Measurements from ENCODE around the gene C1orf232. TPM values are rescaled to one million over a fixed set of nuclear protein-coding genes. Genes with fewer than 3 reads are reported as not detected.

C1orf232 gene
- total and polyA plus RNA-seq, 2 of the 4 experiments (the other 2 are of a cell fraction), result not detected

- BruUV-seq (replicated peaks), result no TSS peak
- WGBS, 2 experiments (ENCODE audit: extremely low coverage in 2 of 2, insufficient read length in 1 of 2), result no CpG with 5 or more reads among the region's 9 CpGs
- TF ChIP-seq MAZ (IDR thresholded peaks at IDR 0.05; ENCODE audit: borderline replicate concordance, low read depth, low read length) (no peak), MAFK (IDR thresholded peaks at IDR 0.05; ENCODE audit: low read depth, low read length) (no peak), FOS (IDR thresholded peaks at IDR 0.05; ENCODE audit: low read depth, low read length) (no peak), USF2 (IDR thresholded peaks at IDR 0.05; ENCODE audit: low read depth, low read length) (no peak), CHD1 (IDR thresholded peaks at IDR 0.05; ENCODE audit: low read depth, low read length) (no peak), MXI1 (IDR thresholded peaks at IDR 0.05; ENCODE audit: borderline replicate concordance, low read depth, low read length) (no peak), RAD21 (IDR thresholded peaks at IDR 0.05; ENCODE audit: low read length) (no peak), NFE2L2 (IDR thresholded peaks at IDR 0.05; ENCODE audit: low read depth, low read length) (no peak), CTCF (conservative IDR thresholded peaks at IDR 0.05; ENCODE audit: low read depth, low read length) (no peak), BHLHE40 (IDR thresholded peaks at IDR 0.05; ENCODE audit: low read depth, low read length) (no peak), RFX5 (IDR thresholded peaks at IDR 0.05; ENCODE audit: low read depth, low read length) (no peak), POLR2A (IDR thresholded peaks at IDR 0.05; ENCODE audit: low read depth, low read length) (no peak), CEBPB (IDR thresholded peaks at IDR 0.05; ENCODE audit: low read depth, low read length) (no peak), ELK1 (IDR thresholded peaks at IDR 0.05; ENCODE audit: borderline replicate concordance, low read depth, low read length) (no peak), SMC3 (IDR thresholded peaks at IDR 0.05; ENCODE audit: low read depth, low read length) (no peak)
These were observed 42.3 kb downstream of the C1orf232 start for GRCh38 chr1:26126321-26127084.

More at GRCh38 chr1:26126321-26127084, 42.3 kb downstream of the C1orf232 start:
- Histone ChIP-seq H3K27ac (ENCODE audit: insufficient read depth, low read length) (no peak overlapping the region), H3K79me1 (ENCODE audit: low read depth in 1 of 2, low read length in 2 of 2) (no peaks in the 10 kb centered on the region; a peak in 1 of 4 replicates), H2AFZ (replicated peaks; ENCODE audit: low read length, poor library complexity) (no peak overlapping the region), H3K4me2 (ENCODE audit: low read depth, low read length) (no peak overlapping the region), H3K4me1 (ENCODE audit: control insufficient read depth, insufficient read depth, low read length) (0 out of 2 replicates have a peak, but pooled peaks cover 1% of the 10 kb centered on the region), H3K9me3 (ENCODE audit: control insufficient read depth, insufficient read depth, low read length) (no peaks in the 10 kb centered on the region), H4K20me1 (ENCODE audit: insufficient read depth, low read length) (no peaks in the 10 kb centered on the region), H3K4me3 (ENCODE audit: insufficient read depth, low read depth, low read length) (no peak overlapping the region), H3K27me3 (ENCODE audit: control insufficient read depth, insufficient read depth, low read length) (peaks cover 11% of the 10 kb centered on the region), H4K5ac (ENCODE audit: low read depth, low read length) (no peak overlapping the region), H2BK20ac (ENCODE audit: low read depth, low read length) (no peak overlapping the region), H3K56ac (ENCODE audit: extremely low read depth, insufficient read depth, low read length) (no peak overlapping the region), H3K14ac (replicated peaks; ENCODE audit: low read depth, low read length) (no peak overlapping the region), H3K9ac (ENCODE audit: low read depth, low read length) (no peak overlapping the region), H2BK5ac (ENCODE audit: low read depth, low read length, poor library complexity, severe bottlenecking) (no peak overlapping the region), H4K8ac (ENCODE audit: low read depth in 2 of 2, low read length in 2 of 2) (no peak overlapping the region), H3K18ac (ENCODE audit: low read depth, low read length) (no peak overlapping the region), H2BK15ac (ENCODE audit: low read depth, low read length) (no peak overlapping the region), H2AK9ac (replicated peaks; ENCODE audit: low read depth, low read length, poor library complexity) (no peak overlapping the region), H2BK120ac (ENCODE audit: low read depth, low read length) (no peak overlapping the region), H4K91ac (ENCODE audit: insufficient read depth, low read depth, low read length) (no peak overlapping the region), H3K9me1 (ENCODE audit: insufficient read depth, low read length) (no peaks in the 10 kb centered on the region), H3K4ac (ENCODE audit: low read depth, low read length) (no peak overlapping the region), H2AK5ac (ENCODE audit: low read depth, low read length) (no peak overlapping the region), H3K36me3 (ENCODE audit: control insufficient read depth, insufficient read depth, low read length) (peaks cover 4% of the 10 kb centered on the region; the same call in 1 of the 2 replicates), H3K23ac (ENCODE audit: low read depth, low read length) (no peak overlapping the region)
- POLR2A ChIA-PET (ENCODE audit: unreplicated experiment), result no interaction called here
- DNase-seq (peak; percentile 26), ATAC-seq (ENCODE audit: low read depth) (no peak)
- CTCF ChIA-PET, result interaction anchor here (0.7 to 1.3 kb wide), 2 partner anchors 19 to 25 kb away, joined by 7 to 8 read pairs; no protein-coding TSS in a partner anchor
- intact Hi-C loops (cut with micrococcal nuclease), result no loop called here
- in situ Hi-C loops (cut with MboI; ENCODE audit: low sequenced_read_pairs), result no loop called here
- dilution Hi-C loops (cut with HindIII; ENCODE audit: low sequenced_read_pairs, unreplicated experiment), result no loop called here

Data from IMR-90 (cell line).